ENCODE results near the gene ZMYM4.

ZMYM4 gene

DNA sequence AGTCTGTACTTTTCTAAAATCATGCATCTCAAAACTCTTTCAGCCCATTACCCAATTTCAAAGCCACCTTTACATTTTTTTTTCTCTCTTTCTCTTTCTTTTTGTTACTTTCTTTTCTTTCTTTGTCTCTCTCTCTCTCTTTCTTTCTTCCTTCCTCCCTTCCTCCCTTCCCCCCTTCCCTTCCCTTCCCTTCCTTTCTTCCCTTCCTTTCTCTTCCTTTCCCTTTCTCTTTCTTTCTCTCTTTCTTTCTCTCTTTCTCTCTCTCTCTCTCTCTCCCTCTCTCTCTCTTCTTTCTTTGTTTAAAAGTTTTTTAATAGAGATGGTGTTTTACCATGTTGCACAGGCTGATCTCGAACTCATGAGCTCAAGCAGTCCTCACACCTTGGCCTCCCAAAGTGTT, 11.5 kb downstream of the ZMYM4 start:
- Histone ChIP-seq H3K27me3 (ENCODE audit: insufficient read depth, low read length, poor library complexity, severe bottlenecking) (no peaks in the 10 kb centered on the region), H3F3A (ENCODE audit: low read depth) (no peaks in the 10 kb centered on the region), H3K9me3 (ENCODE audit: insufficient read depth, low read depth, low read length) (0 out of 2 replicates have a peak, but pooled peaks cover 5% of the 10 kb centered on the region), H3K9me2 (replicated peaks; ENCODE audit: low read depth, low read length) (no peaks in the 10 kb centered on the region), H3K79me2 (ENCODE audit: insufficient read depth, low read length) (peaks cover 83% of the 10 kb centered on the region), H3K4me1 (ENCODE audit: insufficient read depth, low read length, poor library complexity, severe bottlenecking) (peaks cover 3% of the 10 kb centered on the region), H3K36me3 (ENCODE audit: insufficient read depth, low read length) (peaks cover 18% of the 10 kb centered on the region; the same call in 1 of the 2 replicates), H3K4me3 (ENCODE audit: low read length, poor library complexity, severe bottlenecking) (no peak overlapping the region), H2AFZ (ENCODE audit: low read length) (no peak overlapping the region), H3K4me2 (ENCODE audit: low read depth, low read length, poor library complexity, severe bottlenecking) (no peak overlapping the region), H4K20me1 (ENCODE audit: insufficient read depth, low read length, poor library complexity, severe bottlenecking) (peaks cover 21% of the 10 kb centered on the region), H3K9ac (ENCODE audit: low read depth, low read length, poor library complexity, severe bottlenecking) (no peak overlapping the region)
- no peak for TF ChIP-seq CTCF (conservative IDR thresholded peaks at IDR 0.05; ENCODE audit: low read length)
- TF ChIP-seq EZH2phosphoT487 (IDR thresholded peaks at IDR 0.05; ENCODE audit: borderline replicate concordance), result no peak

GRCh38 chr1:35281565-35281964, 13.1 kb downstream of the ZMYM4 start:
- TF ChIP-seq EZH2phosphoT487 (IDR thresholded peaks at IDR 0.05; ENCODE audit: borderline replicate concordance), result no peak
- no peak overlapping the region for H2AFZ ChIP-seq (ENCODE audit: low read length)
- H3F3A ChIP-seq (ENCODE audit: low read depth), result peaks cover 4% of the 10 kb centered on the region; the same call in 1 of the 2 replicates
- no peaks in the 10 kb centered on the region for H3K9me2 ChIP-seq (replicated peaks; ENCODE audit: low read depth, low read length)
- 0 out of 2 replicates have a peak, but pooled peaks cover 5% of the 10 kb centered on the region for H3K9me3 ChIP-seq (ENCODE audit: insufficient read depth, low read depth, low read length)
- H3K79me2 ChIP-seq (ENCODE audit: insufficient read depth, low read length), result peaks cover 78% of the 10 kb centered on the region
- H3K27me3 ChIP-seq (ENCODE audit: insufficient read depth, low read length, poor library complexity, severe bottlenecking), result no peaks in the 10 kb centered on the region
- H3K4me2 ChIP-seq (ENCODE audit: low read depth, low read length, poor library complexity, severe bottlenecking), result no peak overlapping the region
- peaks cover 18% of the 10 kb centered on the region; the same call in 1 of the 2 replicates for H3K36me3 ChIP-seq (ENCODE audit: insufficient read depth, low read length)
- no peak overlapping the region for H3K4me3 ChIP-seq (ENCODE audit: low read length, poor library complexity, severe bottlenecking)
- H4K20me1 ChIP-seq (ENCODE audit: insufficient read depth, low read length, poor library complexity, severe bottlenecking), result peaks cover 25% of the 10 kb centered on the region
- H3K9ac ChIP-seq (ENCODE audit: low read depth, low read length, poor library complexity, severe bottlenecking), result no peak overlapping the region
- peaks cover 17% of the 10 kb centered on the region for H3K4me1 ChIP-seq (ENCODE audit: insufficient read depth, low read length, poor library complexity, severe bottlenecking)

DNA sequence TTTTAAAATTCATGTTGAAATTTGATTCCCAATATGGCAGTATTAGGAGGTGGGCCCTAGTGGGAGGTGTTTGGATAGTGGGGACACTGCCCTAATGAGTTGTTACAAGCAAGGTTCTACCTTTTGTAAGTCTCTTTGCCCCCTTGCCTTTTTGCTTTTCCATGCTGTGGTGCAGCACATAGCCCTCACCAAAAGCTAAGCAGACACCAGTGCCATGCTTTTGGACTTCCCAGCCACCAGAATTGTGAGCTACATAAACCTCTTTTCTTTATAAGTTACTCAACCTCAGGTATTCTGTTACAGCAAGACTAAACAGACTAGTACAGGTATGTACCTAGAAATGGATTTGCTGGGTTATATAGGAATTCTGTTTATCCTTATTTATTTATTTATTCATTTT, 13.7 kb downstream of the ZMYM4 start:
- no peak for TF ChIP-seq EZH2phosphoT487 (IDR thresholded peaks at IDR 0.05; ENCODE audit: borderline replicate concordance)
- TF ChIP-seq CTCF (conservative IDR thresholded peaks at IDR 0.05; ENCODE audit: low read length), result no peak
- Histone ChIP-seq H3K36me3 (ENCODE audit: insufficient read depth, low read length) (peaks cover 18% of the 10 kb centered on the region; the same call in 1 of the 2 replicates), H3K9me2 (replicated peaks; ENCODE audit: low read depth, low read length) (no peaks in the 10 kb centered on the region), H3K4me2 (ENCODE audit: low read depth, low read length, poor library complexity, severe bottlenecking) (no peak overlapping the region), H3K9me3 (ENCODE audit: insufficient read depth, low read depth, low read length) (0 out of 2 replicates have a peak, but pooled peaks cover 5% of the 10 kb centered on the region), H3K27me3 (ENCODE audit: insufficient read depth, low read length, poor library complexity, severe bottlenecking) (no peaks in the 10 kb centered on the region), H3F3A (ENCODE audit: low read depth) (peaks cover 4% of the 10 kb centered on the region; the same call in 1 of the 2 replicates), H3K9ac (ENCODE audit: low read depth, low read length, poor library complexity, severe bottlenecking) (no peak overlapping the region), H2AFZ (ENCODE audit: low read length) (no peak overlapping the region), H3K4me1 (ENCODE audit: insufficient read depth, low read length, poor library complexity, severe bottlenecking) (peaks cover 19% of the 10 kb centered on the region), H3K79me2 (ENCODE audit: insufficient read depth, low read length) (peaks cover 77% of the 10 kb centered on the region), H4K20me1 (ENCODE audit: insufficient read depth, low read length, poor library complexity, severe bottlenecking) (peaks cover 26% of the 10 kb centered on the region), H3K4me3 (ENCODE audit: low read length, poor library complexity, severe bottlenecking) (no peak overlapping the region)

GRCh38 chr1:35284852-35285251, 16.3 kb downstream of the ZMYM4 start:
- Histone ChIP-seq H3K36me3 (ENCODE audit: insufficient read depth, low read length) (peaks cover 13% of the 10 kb centered on the region; the same call in 1 of the 2 replicates), H3K79me2 (ENCODE audit: insufficient read depth, low read length) (peaks cover 75% of the 10 kb centered on the region), H2AFZ (ENCODE audit: low read length) (no peak overlapping the region), H4K20me1 (ENCODE audit: insufficient read depth, low read length, poor library complexity, severe bottlenecking) (peaks cover 32% of the 10 kb centered on the region), H3K9me3 (ENCODE audit: insufficient read depth, low read depth, low read length) (0 out of 2 replicates have a peak, but pooled peaks cover under 1% of the 10 kb centered on the region), H3K9me2 (replicated peaks; ENCODE audit: low read depth, low read length) (no peaks in the 10 kb centered on the region), H3K27me3 (ENCODE audit: insufficient read depth, low read length, poor library complexity, severe bottlenecking) (no peaks in the 10 kb centered on the region), H3F3A (ENCODE audit: low read depth) (peaks cover 4% of the 10 kb centered on the region; the same call in 1 of the 2 replicates), H3K9ac (ENCODE audit: low read depth, low read length, poor library complexity, severe bottlenecking) (no peak overlapping the region), H3K4me3 (ENCODE audit: low read length, poor library complexity, severe bottlenecking) (no peak overlapping the region), H3K4me1 (ENCODE audit: insufficient read depth, low read length, poor library complexity, severe bottlenecking) (peaks cover 19% of the 10 kb centered on the region), H3K4me2 (ENCODE audit: low read depth, low read length, poor library complexity, severe bottlenecking) (no peak overlapping the region)
- no peak for TF ChIP-seq CTCF (conservative IDR thresholded peaks at IDR 0.05; ENCODE audit: low read length)
- no peak for TF ChIP-seq EZH2phosphoT487 (IDR thresholded peaks at IDR 0.05; ENCODE audit: borderline replicate concordance)
